ENCODE results near the gene CYP2E1.
"Not testable (repeated sequence)": the region's sequence is repeated elsewhere in the genome, so short reads cannot be mapped to it uniquely, and the experiment has no call there.

DNA sequence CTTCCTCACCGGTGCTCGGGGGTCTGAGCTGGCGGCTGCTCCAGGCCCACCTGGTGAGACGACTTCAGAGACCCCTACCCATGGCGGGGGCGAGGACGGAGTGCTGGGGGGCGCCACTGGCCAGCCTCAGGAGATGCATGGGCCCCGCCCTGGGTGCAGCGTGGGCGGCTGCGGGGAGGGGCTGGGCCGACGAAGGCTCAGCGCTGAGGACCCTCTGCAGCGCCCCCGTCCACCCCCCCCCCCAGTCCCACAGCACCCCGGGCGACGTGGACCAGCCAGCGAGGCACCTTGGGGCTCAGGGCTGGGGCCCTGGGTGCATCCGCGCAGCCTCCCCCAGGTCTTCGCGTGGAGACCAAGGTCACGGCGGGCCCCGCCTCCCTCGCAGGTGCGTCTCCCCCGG is 49.9 kb downstream of the CYP2E1 start:
- TF ChIP-seq TAF1 (IDR thresholded peaks at IDR 0.05; ENCODE audit: borderline replicate concordance, low read depth, low read length); EZH2phosphoT487 (IDR thresholded peaks at IDR 0.05; ENCODE audit: borderline replicate concordance, low read depth); EP300 (IDR thresholded peaks at IDR 0.05; ENCODE audit: borderline replicate concordance in 1 of 2, low read depth in 1 of 2, low read length in 1 of 2); CHD2 (IDR thresholded peaks at IDR 0.05; ENCODE audit: low read length, partially characterized antibody); RCOR1 (IDR thresholded peaks at IDR 0.05; ENCODE audit: low read length); JUND (IDR thresholded peaks at IDR 0.05): not testable (repeated sequence)
- TF ChIP-seq, protein P1, sequence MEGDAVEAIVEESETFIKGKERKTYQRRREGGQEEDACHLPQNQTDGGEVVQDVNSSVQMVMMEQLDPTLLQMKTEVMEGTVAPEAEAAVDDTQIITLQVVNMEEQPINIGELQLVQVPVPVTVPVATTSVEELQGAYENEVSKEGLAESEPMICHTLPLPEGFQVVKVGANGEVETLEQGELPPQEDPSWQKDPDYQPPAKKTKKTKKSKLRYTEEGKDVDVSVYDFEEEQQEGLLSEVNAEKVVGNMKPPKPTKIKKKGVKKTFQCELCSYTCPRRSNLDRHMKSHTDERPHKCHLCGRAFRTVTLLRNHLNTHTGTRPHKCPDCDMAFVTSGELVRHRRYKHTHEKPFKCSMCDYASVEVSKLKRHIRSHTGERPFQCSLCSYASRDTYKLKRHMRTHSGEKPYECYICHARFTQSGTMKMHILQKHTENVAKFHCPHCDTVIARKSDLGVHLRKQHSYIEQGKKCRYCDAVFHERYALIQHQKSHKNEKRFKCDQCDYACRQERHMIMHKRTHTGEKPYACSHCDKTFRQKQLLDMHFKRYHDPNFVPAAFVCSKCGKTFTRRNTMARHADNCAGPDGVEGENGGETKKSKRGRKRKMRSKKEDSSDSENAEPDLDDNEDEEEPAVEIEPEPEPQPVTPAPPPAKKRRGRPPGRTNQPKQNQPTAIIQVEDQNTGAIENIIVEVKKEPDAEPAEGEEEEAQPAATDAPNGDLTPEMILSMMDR (IDR thresholded peaks at IDR 0.05) = not testable (repeated sequence)
- TF ChIP-seq, protein P2, sequence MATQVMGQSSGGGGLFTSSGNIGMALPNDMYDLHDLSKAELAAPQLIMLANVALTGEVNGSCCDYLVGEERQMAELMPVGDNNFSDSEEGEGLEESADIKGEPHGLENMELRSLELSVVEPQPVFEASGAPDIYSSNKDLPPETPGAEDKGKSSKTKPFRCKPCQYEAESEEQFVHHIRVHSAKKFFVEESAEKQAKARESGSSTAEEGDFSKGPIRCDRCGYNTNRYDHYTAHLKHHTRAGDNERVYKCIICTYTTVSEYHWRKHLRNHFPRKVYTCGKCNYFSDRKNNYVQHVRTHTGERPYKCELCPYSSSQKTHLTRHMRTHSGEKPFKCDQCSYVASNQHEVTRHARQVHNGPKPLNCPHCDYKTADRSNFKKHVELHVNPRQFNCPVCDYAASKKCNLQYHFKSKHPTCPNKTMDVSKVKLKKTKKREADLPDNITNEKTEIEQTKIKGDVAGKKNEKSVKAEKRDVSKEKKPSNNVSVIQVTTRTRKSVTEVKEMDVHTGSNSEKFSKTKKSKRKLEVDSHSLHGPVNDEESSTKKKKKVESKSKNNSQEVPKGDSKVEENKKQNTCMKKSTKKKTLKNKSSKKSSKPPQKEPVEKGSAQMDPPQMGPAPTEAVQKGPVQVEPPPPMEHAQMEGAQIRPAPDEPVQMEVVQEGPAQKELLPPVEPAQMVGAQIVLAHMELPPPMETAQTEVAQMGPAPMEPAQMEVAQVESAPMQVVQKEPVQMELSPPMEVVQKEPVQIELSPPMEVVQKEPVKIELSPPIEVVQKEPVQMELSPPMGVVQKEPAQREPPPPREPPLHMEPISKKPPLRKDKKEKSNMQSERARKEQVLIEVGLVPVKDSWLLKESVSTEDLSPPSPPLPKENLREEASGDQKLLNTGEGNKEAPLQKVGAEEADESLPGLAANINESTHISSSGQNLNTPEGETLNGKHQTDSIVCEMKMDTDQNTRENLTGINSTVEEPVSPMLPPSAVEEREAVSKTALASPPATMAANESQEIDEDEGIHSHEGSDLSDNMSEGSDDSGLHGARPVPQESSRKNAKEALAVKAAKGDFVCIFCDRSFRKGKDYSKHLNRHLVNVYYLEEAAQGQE (IDR thresholded peaks at IDR 0.05; ENCODE audit: low read depth, low read length) = not testable (repeated sequence)
